ENCODE measurements around the gene PCCA.

DNA sequence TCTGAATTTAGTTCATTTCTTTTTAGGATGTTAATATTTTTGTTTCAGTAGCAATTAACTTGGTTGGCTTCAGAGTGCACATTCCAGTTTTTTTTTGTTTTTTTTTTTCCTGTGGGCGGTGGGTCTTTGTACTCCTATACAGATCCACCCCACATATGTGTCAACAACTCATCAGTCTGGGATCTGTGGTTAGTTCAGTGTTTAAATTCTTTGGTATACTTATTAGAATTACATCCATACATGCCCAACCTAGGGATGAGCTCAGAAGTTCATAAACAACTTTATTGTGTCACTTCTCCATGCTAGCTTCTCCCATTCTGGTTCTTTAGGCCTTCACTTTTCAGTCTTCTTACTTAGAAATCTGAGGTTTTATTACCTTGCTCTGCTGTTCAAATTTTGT, 50.9 kb downstream of the PCCA start:
- TF ChIP-seq, protein P1, sequence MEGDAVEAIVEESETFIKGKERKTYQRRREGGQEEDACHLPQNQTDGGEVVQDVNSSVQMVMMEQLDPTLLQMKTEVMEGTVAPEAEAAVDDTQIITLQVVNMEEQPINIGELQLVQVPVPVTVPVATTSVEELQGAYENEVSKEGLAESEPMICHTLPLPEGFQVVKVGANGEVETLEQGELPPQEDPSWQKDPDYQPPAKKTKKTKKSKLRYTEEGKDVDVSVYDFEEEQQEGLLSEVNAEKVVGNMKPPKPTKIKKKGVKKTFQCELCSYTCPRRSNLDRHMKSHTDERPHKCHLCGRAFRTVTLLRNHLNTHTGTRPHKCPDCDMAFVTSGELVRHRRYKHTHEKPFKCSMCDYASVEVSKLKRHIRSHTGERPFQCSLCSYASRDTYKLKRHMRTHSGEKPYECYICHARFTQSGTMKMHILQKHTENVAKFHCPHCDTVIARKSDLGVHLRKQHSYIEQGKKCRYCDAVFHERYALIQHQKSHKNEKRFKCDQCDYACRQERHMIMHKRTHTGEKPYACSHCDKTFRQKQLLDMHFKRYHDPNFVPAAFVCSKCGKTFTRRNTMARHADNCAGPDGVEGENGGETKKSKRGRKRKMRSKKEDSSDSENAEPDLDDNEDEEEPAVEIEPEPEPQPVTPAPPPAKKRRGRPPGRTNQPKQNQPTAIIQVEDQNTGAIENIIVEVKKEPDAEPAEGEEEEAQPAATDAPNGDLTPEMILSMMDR (conservative IDR thresholded peaks at IDR 0.05) = no peak
- TF ChIP-seq EZH2 (IDR thresholded peaks at IDR 0.05; ENCODE audit: low read depth) = no peak

Data from PC-9 (cell line).